Measurements from ENCODE around the gene MR1.

Gene MR1

GRCh38 chr1:181033799-181034451 is at the start of gene MR1:
Gene MR1, plus strand, starts transcription at chr1:181033983. Its CDS starts 25 bp downstream, at chr1:181034008.
- DNase-seq (ENCODE audit: low read depth in 2 of 2): peak in 1 of 2 donors; percentile 23

GRCh38 chr1:180988253-180988752 is 45.5 kb upstream of the MR1 start:
- DNase-seq (ENCODE audit: low read depth in 2 of 2): no peak

- DNase-seq (ENCODE audit: low read depth in 2 of 2): no peak
These were observed 39.5 kb upstream of the MR1 start for GRCh38 chr1:180994262-180994661.

GRCh38 chr1:180997843-180998504 is 35.8 kb upstream of the MR1 start:
- no peak for DNase-seq (ENCODE audit: low read depth in 2 of 2)

DNA sequence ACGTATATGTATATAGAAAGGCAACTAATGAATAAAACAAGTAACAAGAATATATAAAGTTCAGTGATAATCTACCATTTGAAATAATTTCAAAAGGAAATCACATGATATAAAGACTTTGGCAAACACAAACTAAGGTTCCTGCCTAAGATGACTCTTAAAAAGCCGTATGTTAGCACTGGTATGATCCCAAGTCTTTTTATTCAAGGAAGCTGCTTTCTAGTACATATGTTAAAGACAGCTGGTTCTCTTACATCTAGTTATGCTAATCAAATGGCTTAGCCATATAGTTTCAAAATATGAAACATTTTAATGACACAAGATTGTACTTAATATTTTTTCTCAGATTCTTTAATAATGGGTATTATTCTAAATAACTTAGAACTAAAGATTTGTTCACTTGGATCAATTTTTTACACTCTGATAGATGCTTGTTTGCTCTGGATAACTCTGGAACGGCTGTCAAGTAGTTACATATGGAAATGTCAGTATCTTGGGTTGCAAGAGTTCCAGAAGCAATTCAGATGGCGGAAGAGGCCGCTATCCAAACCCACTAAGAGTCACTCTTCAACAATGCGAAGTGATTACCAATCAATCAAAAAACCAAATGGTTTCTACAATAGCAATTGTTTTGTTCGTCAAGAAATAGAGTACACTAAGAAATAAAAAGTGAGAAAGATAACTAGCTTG is 32.5 kb upstream of the MR1 start:
- DNase-seq (ENCODE audit: low read depth in 2 of 2): no peak

- no peak for DNase-seq (ENCODE audit: low read depth in 2 of 2)
These were observed 31.1 kb upstream of the MR1 start for GRCh38 chr1:181002582-181003172.

GRCh38 chr1:181010789-181011188 is 23.0 kb upstream of the MR1 start:
- no peak for DNase-seq (ENCODE audit: low read depth in 2 of 2)

DNA sequence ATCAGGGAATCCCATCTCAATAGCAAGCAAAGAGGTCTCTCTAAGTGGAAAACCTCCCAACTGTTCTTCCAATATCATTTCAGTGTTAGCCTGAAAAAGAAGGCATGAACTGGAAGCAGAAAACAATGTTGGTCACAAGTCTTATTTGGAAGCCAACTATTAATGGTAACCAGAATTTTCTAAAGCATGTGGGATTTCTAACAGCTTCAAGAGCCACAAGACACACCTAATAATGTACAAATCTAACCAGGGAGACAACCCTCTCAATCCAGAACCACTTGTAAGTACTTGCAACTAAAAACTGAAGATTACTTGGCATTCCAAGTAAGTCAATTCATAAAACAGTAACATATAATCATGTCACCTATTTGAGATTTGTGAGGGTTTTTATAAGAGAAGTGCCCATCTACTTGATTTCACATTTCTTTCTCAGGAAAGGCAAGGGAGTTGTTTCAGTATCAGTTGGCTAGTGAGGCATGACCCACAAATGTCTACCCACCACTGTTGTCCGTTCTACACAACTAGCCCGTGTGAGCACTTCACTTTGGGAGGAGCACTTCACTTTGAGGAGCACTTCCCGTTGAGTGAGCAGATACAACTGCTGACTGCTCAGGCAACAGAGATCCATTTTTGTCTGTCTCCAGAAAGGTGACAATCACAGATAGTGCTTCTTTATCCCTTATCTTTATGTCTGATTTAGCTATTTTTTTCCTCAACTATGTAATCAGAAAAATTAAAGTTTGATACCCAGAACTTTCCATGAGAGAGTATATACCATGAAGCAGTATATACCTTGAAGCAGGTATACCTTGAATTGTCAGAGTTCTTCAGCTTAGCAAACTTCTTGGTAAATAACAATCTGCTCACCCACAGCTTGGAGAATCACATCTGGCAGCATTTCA is 22.2 kb upstream of the MR1 start:
- DNase-seq (ENCODE audit: low read depth in 2 of 2): no peak

GRCh38 chr1:181012203-181012745 is 21.5 kb upstream of the MR1 start:
- no peak for DNase-seq (ENCODE audit: low read depth in 2 of 2)

- DNase-seq (ENCODE audit: low read depth in 2 of 2): no peak
These were observed 20.6 kb upstream of the MR1 start for GRCh38 chr1:181013144-181013543.

- DNase-seq (ENCODE audit: low read depth in 2 of 2): no peak
These were observed 19.1 kb upstream of the MR1 start for GRCh38 chr1:181014477-181015250.

GRCh38 chr1:181015251-181015615 is 18.6 kb upstream of the MR1 start:
- DNase-seq (ENCODE audit: low read depth in 2 of 2): no peak

DNA sequence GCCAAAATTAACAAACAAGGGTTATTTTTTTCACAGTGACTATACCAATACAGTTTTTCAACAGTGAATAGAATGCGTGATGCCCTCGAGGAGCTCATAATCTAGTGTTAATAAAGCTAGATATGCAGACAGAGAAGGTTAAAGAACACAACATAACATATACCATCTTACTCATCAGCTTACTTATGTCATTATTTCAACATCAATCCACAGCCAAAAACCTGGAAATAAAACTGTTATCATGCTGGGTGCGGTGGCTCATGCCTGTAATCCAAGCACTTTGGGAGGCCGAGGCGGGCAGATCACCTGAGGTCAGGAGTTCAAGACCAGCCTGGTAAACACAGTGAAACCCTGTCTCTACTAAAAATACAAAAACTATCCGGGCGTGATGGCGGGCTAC is 17.2 kb upstream of the MR1 start:
- DNase-seq (ENCODE audit: low read depth in 2 of 2): no peak

- no peak for DNase-seq (ENCODE audit: low read depth in 2 of 2)
These were observed 14.7 kb upstream of the MR1 start for GRCh38 chr1:181018901-181019681.

DNA sequence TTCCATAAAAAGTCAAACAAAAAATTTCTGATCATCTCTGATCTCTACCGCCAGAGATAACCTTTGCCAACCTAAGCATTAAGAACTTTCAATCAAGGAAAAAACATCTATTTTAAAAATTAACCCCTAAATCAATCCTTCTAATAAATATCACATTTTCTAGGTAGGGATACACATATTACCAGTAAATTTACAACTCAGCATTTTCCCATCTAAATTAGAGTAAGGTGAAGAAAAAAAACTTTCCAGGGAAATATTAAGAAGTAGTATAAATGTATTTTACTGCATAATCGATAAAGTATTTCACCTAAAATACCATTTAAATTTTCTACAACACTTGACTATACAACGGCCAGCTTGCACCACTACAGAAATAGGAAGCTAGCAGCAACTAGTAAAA is 12.6 kb upstream of the MR1 start:
- DNase-seq (ENCODE audit: low read depth in 2 of 2): no peak

GRCh38 chr1:181021811-181022434 is 11.9 kb upstream of the MR1 start:
- DNase-seq (ENCODE audit: low read depth in 2 of 2): peak; percentile 37 to 72

GRCh38 chr1:181023265-181024057 is 10.3 kb upstream of the MR1 start:
- no peak for DNase-seq (ENCODE audit: low read depth in 2 of 2)

- no peak for DNase-seq (ENCODE audit: low read depth in 2 of 2)
These were observed 5.6 kb upstream of the MR1 start for GRCh38 chr1:181028196-181028595.
